ENCODE data around the gene RAD54L.
"Not testable (repeated sequence)": the region's sequence is repeated elsewhere in the genome, so short reads cannot be mapped to it uniquely, and the experiment has no call there.

Gene RAD54L

GRCh38 chr1:46315669-46316403, 68.3 kb downstream of the RAD54L start:
- no peak for DNase-seq (ENCODE audit: extremely low read depth, low read depth)
- TF ChIP-seq, protein P1, sequence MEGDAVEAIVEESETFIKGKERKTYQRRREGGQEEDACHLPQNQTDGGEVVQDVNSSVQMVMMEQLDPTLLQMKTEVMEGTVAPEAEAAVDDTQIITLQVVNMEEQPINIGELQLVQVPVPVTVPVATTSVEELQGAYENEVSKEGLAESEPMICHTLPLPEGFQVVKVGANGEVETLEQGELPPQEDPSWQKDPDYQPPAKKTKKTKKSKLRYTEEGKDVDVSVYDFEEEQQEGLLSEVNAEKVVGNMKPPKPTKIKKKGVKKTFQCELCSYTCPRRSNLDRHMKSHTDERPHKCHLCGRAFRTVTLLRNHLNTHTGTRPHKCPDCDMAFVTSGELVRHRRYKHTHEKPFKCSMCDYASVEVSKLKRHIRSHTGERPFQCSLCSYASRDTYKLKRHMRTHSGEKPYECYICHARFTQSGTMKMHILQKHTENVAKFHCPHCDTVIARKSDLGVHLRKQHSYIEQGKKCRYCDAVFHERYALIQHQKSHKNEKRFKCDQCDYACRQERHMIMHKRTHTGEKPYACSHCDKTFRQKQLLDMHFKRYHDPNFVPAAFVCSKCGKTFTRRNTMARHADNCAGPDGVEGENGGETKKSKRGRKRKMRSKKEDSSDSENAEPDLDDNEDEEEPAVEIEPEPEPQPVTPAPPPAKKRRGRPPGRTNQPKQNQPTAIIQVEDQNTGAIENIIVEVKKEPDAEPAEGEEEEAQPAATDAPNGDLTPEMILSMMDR (IDR thresholded peaks at IDR 0.05; ENCODE audit: low read depth, low read length): no peak

DNA sequence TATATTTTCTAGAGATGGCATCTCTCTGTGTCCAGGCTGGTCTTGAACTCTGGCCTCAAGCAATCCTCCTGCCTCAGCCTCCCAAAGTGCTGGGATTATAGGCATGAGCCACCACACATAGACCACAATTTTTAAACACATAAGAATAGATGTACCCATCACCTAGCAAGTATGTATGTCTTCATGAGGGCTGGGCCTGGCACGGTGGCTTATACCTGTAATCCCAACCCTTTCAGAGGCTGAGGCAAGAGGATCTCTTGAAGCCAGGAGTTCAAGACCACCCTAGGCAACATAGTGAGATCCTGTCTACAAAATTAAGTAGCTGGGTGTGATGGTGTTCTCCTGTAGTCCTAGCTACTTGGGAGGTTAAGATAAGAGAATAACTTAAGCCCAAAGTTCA, 69.8 kb downstream of the RAD54L start:
- TF ChIP-seq, protein P1 (IDR thresholded peaks at IDR 0.05; ENCODE audit: low read depth, low read length): no peak

DNA sequence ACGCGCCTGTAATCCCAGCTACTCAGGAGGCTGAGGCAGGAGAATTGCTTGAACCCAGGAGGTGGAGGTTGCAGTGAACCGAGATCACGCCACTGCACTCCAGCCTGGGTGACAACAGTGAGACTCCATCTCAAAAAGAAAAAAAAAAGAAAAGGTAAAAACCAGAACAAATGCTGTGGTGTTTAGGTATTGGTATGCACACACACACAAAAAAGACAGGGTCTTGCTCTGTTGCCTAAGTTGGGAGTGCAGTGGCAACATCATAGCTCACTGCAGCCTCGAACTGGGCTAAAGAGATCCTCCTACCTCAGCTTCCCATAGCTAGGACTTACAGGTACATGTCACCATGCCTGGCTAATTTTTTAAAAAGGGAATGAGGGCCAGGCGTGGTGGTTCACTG, 71.7 kb downstream of the RAD54L start:
- DNase-seq (ENCODE audit: extremely low read depth, low read depth): not testable (repeated sequence)

More for the DNA sequence above, 69.8 kb downstream of the RAD54L start:
- DNase-seq (ENCODE audit: extremely low read depth, low read depth): no peak

DNA sequence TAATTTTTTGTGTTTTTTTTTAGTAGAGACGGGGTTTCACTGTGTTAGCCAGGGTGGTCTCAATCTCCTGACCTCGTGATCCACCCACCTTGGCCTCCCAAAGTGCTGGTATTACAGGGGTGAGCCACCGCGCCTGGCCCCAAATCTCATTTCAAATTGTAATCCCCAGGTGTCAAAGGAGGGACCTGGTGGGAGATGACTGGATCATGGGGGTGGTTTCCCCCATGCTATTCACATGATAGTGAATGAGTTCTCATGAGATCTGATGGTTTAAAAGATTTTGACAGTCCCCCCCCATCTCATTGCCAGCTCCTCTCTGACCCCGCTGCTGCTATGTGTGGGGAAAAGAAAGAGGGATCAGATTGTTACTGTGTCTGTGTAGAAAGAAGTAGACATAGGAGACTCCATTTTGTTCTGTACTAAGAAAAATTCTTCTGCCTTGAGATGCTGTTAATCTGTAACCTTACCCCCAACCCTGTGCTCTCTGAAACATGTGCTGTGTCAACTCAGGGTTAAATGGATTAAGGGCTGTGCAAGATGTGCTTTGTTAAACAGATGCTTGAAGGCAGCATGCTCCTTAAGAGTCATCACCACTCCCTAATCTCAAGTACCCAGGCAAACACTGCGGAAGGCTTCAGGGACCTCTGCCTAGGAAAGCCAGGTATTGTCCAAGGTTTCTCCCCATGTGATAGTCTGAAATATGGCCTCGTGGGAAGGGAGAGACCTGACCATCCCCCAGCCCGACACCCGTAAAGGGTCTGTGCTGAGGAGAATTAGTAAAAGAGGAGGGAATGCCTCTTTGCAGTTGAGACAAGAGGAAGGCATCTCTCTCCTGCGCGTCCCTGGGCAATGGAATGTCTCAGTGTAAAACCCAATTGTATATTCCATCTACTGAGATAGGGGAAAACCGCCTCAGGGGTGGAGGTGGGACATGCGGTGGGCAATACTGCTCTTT, 72.7 kb downstream of the RAD54L start:
- not testable (repeated sequence) for DNase-seq (ENCODE audit: extremely low read depth, low read depth)

DNA sequence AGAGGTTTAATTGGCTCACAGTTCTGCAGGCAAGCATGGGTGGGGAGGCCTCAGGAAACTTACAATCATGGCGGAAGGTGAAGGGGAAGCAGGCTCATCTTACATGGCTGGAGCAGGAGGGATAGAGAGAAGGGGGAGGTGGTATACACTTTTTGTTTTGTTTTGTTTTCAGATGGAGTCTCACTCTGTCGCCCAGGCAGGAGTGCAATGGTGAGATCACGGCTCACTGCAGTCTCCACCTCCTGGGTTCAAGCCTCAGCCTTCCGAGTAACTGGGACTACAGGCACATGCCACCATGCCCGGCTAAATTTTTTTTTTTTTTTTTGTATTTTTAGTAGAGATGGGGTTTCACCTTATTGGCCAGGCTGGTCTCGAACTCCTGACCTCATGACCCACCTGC, 74.6 kb downstream of the RAD54L start:
- DNase-seq (ENCODE audit: extremely low read depth, low read depth): not testable (repeated sequence)

DNA sequence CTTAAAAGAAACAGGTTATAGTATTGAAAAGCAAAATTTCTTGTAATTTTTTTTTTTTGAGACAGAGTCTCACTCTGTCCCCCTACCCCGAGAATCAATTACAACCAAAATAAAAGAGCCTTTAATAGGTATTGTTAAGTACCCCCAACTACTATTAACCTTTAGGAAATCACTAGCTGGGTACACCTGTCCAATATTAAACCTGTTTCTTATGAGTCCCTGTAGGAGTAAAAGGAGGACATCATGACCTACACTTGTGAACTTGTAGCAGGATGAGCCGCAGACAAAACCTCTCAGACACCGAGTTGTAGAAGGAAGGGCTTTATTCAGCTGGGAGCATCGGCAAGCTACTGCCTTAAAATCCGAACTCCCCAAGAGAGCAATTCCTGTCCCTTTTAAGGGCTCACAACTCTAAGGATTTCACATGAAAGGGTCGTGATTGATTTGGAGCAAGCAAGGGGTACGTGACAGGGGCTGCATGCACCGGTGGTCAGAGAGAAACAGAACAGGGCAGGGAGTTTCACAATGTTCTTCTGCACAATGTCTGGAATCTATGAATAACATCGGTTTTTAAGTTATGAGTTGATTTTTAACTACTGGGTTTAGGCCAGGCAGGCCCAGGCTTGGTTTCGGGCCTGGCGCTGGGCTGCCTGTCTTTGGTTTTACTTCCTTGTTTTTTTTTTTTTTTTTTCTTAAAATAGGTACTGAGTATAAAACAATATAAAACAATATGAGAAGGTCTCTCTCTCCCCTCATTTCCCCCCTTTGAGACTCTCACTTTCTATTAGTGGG, 77.9 kb downstream of the RAD54L start:
- not testable (repeated sequence) for DNase-seq (ENCODE audit: extremely low read depth, low read depth)

Measured in AG09319 (cell line).